ENCODE measurements around the gene UBE2C.

GRCh38 chr20:45817376-45818194, 5.1 kb downstream of the UBE2C start:
- TF ChIP-seq EZH2phosphoT487 (IDR thresholded peaks at IDR 0.05; ENCODE audit: low read depth): no peak
- TF ChIP-seq, protein P1, sequence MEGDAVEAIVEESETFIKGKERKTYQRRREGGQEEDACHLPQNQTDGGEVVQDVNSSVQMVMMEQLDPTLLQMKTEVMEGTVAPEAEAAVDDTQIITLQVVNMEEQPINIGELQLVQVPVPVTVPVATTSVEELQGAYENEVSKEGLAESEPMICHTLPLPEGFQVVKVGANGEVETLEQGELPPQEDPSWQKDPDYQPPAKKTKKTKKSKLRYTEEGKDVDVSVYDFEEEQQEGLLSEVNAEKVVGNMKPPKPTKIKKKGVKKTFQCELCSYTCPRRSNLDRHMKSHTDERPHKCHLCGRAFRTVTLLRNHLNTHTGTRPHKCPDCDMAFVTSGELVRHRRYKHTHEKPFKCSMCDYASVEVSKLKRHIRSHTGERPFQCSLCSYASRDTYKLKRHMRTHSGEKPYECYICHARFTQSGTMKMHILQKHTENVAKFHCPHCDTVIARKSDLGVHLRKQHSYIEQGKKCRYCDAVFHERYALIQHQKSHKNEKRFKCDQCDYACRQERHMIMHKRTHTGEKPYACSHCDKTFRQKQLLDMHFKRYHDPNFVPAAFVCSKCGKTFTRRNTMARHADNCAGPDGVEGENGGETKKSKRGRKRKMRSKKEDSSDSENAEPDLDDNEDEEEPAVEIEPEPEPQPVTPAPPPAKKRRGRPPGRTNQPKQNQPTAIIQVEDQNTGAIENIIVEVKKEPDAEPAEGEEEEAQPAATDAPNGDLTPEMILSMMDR (IDR thresholded peaks at IDR 0.05; ENCODE audit: low read depth, low read length): no peak
